GM19438 (cell line): ENCODE measurements around the gene HECTD2.

Source experiments
- ATAC-seq: cut with Tn5 transposase; IDR thresholded peaks from one replicate; pipeline ENCODE4 v1.9.1; 2021; ENCODE audit warnings: low read depth; ENCODE audit not compliant: unreplicated experiment

The HECTD2 gene

DNA sequence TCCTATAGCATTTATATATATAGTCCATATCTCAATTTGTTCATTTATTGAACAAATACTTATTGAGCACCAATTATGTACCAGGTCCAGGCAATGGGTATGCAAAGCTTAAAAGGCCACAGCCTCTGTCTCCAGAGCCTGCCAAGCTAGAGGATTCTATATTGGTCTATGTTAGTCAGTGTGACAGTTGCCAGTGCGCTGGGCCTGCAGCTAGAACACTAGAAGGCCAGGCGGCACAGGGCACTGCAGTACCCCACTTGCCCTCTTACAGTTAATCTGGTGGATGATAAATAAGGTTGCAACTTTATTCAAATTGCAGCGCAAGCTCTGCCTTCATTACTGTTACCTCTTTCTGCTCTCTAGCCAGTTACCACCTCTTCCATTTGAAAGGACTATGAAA lies 153.9 kb downstream of the HECTD2 start:
- no peak for ATAC-seq
